ENCODE data around the gene CHKA. TPM values are rescaled to one million over a fixed set of nuclear protein-coding genes. Genes with fewer than 3 reads are reported as not detected.

Gene CHKA
- total and polyA plus RNA-seq, 9 of the 15 experiments (the other 6 are each of a cell fraction or from before 2014, with no cell fraction given), result 3.6 to 37.0 (median 30.2) TPM

DNA sequence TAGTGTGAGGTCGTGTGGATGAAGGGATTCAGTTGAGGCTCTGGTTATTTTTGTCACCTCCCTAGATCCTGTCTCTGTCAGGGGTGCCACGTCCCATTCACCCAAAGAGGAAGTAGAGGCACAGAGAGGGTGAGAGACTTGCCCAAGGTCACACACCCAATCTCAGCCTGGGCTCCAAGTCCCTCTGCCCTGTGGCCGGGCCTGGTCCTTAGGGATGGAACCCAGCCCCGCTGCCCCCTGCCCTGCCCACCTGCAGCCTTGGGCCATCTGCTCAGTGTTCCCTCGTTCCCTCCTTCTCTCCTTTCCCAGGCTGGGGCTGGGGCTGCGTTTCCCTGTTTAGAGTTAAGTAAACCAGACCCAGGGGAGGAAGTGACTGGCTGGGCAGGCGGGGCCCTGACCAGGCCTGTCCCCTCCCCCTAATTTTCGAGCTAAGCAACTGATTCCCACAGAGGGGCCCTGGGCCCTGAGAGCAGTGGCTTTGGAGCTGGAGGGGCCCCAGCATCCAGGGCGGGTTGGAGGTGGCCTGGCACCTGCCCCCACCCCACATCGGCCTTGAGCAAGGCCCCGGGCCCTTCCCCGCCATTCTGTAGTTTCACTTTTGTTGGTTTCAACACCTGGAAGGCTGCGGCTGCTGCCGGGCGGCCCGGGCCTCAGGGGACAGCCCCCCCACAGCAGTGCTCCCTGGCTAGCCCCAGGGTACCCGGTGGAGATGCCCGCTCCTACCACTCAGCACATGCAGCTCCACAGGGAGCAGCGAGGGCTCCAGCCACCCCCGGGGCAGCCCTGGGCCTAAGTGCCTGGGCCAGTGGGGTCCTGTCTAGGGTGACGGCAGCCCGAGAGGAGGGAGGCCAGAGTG lies 80.9 kb downstream of the CHKA start (continued):
- TF ChIP-seq PCBP1 (IDR thresholded peaks at IDR 0.05; ENCODE audit: low read depth, low read length, poor library complexity, severe bottlenecking) (no peak), NELFE (IDR thresholded peaks at IDR 0.05; ENCODE audit: insufficient read depth, insufficient read length) (no peak), KDM1A (IDR thresholded peaks at IDR 0.05) (peak in 1 of 2 experiments; percentile 68; a peak in 2 of 4 replicates), HMGN3 (IDR thresholded peaks at IDR 0.05; ENCODE audit: borderline replicate concordance, extremely low read depth, insufficient read length, low read depth, low read length) (peak; percentile 51), HNRNPUL1 (IDR thresholded peaks at IDR 0.05; ENCODE audit: low read length) (no peak), ZFP30 (CRISPR knock-in tag; IDR thresholded peaks at IDR 0.05; ENCODE audit: borderline replicate concordance) (no peak), KAT8 (IDR thresholded peaks at IDR 0.05; ENCODE audit: low read depth) (no peak), ASH1L (IDR thresholded peaks at IDR 0.05; ENCODE audit: borderline replicate concordance, low read depth, partially characterized antibody) (no peak), ZNF668 (CRISPR knock-in tag; IDR thresholded peaks at IDR 0.05) (no peak), HSF4 (CRISPR knock-in tag; IDR thresholded peaks at IDR 0.05; ENCODE audit: borderline replicate concordance) (no peak), PURB (CRISPR knock-in tag; IDR thresholded peaks at IDR 0.05; ENCODE audit: low read depth) (no peak), NFRKB (IDR thresholded peaks at IDR 0.05; ENCODE audit: low read depth) (no peak), WHSC1 (IDR thresholded peaks at IDR 0.05; ENCODE audit: low read length) (no peak), MEF2D (tag; conservative IDR thresholded peaks at IDR 0.05; ENCODE audit: low read depth) (no peak)
- TF ChIP-seq, protein P1, sequence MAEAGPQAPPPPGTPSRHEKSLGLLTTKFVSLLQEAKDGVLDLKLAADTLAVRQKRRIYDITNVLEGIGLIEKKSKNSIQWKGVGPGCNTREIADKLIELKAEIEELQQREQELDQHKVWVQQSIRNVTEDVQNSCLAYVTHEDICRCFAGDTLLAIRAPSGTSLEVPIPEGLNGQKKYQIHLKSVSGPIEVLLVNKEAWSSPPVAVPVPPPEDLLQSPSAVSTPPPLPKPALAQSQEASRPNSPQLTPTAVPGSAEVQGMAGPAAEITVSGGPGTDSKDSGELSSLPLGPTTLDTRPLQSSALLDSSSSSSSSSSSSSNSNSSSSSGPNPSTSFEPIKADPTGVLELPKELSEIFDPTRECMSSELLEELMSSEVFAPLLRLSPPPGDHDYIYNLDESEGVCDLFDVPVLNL (CRISPR knock-in tag; IDR thresholded peaks at IDR 0.05; ENCODE audit: low read depth), result no peak
- TF ChIP-seq, protein P2, sequence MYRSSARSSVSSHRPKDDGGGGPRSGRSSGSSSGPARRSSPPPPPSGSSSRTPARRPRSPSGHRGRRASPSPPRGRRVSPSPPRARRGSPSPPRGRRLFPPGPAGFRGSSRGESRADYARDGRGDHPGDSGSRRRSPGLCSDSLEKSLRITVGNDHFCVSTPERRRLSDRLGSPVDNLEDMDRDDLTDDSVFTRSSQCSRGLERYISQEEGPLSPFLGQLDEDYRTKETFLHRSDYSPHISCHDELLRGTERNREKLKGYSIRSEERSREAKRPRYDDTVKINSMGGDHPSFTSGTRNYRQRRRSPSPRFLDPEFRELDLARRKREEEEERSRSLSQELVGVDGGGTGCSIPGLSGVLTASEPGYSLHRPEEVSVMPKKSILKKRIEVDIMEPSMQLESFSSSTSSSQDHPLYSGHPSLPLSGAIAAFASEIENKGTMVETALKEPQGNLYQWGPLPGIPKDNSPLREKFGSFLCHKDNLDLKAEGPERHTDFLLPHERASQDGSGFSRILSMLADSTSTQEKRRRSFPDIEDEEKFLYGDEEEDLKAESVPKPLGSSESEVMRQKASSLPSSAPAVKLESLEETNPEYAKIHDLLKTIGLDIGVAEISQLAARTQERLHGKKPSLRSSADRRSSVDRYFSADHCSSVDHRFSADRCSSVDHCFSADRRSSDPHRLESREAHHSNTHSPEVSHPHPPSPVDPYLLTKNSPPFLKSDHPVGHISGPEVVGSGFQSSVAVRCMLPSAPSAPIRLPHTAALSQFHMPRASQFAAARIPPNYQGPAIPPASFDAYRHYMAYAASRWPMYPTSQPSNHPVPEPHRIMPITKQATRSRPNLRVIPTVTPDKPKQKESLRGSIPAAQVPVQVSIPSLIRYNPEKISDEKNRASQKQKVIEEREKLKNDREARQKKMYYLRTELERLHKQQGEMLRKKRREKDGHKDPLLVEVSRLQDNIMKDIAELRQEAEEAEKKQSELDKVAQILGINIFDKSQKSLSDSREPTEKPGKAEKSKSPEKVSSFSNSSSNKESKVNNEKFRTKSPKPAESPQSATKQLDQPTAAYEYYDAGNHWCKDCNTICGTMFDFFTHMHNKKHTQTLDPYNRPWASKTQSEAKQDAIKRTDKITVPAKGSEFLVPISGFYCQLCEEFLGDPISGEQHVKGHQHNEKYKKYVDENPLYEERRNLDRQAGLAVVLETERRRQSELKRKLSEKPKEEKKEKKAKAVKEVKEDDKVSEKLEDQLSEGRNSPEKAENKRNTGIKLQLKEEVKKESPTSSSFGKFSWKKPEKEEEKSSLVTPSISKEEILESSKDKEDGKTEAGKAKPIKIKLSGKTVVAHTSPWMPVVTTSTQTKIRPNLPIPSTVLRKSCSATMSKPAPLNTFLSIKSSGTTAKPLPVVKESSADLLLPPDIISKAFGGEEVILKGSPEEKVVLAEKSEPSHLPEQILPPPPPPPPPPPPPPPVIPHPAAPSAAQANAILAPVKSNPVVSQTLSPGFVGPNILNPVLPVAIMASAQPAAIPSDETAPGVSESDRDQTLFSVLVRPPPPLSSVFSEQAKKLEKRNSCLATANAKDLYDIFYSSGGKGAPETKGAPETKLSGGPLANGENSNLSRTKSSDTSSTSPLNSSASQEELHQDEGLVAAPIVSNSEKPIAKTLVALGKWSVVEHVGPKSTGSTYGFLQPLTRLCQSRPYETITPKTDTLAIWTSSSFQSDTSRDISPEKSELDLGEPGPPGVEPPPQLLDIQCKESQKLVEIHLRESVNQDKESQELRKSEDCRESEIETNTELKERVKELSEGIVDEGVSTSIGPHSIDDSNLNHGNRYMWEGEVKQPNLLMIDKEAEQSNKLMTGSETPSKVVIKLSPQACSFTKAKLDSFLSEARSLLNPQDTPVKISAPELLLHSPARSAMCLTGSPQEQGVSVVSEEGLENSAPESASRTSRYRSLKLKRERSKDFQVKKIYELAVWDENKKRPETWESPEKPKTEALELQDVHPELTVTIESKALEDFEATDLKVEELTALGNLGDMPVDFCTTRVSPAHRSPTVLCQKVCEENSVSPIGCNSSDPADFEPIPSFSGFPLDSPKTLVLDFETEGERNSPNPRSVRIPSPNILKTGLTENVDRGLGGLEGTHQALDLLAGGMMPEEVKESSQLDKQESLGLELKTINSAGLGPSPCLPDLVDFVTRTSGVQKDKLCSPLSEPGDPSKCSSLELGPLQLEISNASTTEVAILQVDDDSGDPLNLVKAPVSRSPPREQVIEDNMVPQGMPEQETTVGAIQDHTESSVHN (IDR thresholded peaks at IDR 0.05; ENCODE audit: borderline replicate concordance in 1 of 2, low read depth in 1 of 2), result no peak
- TF ChIP-seq, protein P3, sequence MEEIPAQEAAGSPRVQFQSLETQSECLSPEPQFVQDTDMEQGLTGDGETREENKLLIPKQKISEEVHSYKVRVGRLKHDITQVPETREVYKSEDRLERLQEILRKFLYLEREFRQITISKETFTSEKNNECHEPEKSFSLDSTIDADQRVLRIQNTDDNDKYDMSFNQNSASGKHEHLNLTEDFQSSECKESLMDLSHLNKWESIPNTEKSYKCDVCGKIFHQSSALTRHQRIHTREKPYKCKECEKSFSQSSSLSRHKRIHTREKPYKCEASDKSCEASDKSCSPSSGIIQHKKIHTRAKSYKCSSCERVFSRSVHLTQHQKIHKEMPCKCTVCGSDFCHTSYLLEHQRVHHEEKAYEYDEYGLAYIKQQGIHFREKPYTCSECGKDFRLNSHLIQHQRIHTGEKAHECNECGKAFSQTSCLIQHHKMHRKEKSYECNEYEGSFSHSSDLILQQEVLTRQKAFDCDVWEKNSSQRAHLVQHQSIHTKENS (CRISPR knock-in tag; IDR thresholded peaks at IDR 0.05), result no peak
